SK-N-MC (cell line): ENCODE results near the gene HOXA9.

Experiments
- EZH2 ChIP-seq: fragments of 200-600 bp; sonication (generic); IDR thresholded peaks from one replicate; pipeline ENCODE4 v1.6.1; 2017; ENCODE audit warnings: antibody characterized with exemption
- POLR2AphosphoS5 ChIP-seq: IDR thresholded peaks from 2 replicates; pipeline ENCODE4 v1.6.1; 2012; ENCODE audit warnings: mild to moderate bottlenecking, low read depth, low read length, borderline replicate concordance

GRCh38 chr7:27150568-27151340 is 14.6 kb downstream of the HOXA9 start:
- TF ChIP-seq EZH2 (no peak), POLR2AphosphoS5 (no peak)
